Suprapubic skin (tissue), 4 donors: Measurements from ENCODE around the gene KRTAP1-3.

Experiments
- EP300 ChIP-seq: sonication (generic); formaldehyde crosslinking; IDR thresholded peaks from one replicate; pipeline ENCODE4 v1.6.1; 2017; ENCODE audit warnings: antibody characterized with exemption
- POLR2A ChIP-seq, 2 donors: fragments of 450-650 bp; IDR thresholded peaks; one replicate each; pipeline ENCODE4 v1.6.1; 2017; ENCODE audit warnings: antibody characterized with exemption in 2 of 2, mild to moderate bottlenecking in 2 of 2, moderate library complexity in 2 of 2
- POLR2AphosphoS5 ChIP-seq, 3 donors: sonication (generic); formaldehyde crosslinking; IDR thresholded peaks; one replicate each; pipeline ENCODE4 v1.6.1; 2017; ENCODE audit warnings: antibody characterized with exemption in 3 of 3
- TF ChIP-seq, protein P1 (sequence below), 2 donors: fragments of 200-600 bp in 1 of 2; fragments of 450-650 bp in 1 of 2; sonication (generic) in 1 of 2; IDR thresholded peaks; one replicate each; pipeline ENCODE4 v1.5.1; 2016 to 2019; ENCODE audit warnings: antibody characterized with exemption in 2 of 2, mild to moderate bottlenecking in 1 of 2, moderate library complexity in 1 of 2

DNA sequence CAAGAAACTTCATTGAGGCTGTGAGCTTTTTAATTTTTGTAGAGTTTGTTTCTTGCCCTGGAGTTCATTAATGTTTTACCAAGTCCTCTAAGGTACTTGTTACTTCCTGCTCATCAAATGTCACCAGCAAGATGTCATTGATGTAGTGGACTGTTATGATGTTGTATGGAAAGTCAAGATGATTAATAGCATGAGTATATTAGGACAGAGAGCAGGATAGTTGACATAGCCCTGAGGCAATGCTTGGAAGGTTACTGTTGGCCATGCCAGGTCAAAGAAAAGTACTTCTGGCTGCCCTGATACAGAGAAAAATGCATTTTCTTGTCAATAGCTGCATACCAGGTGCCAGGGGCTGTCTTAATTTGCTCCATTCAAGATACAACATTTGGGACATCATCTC is 14.3 kb downstream of the KRTAP1-3 start:
- no peak for TF ChIP-seq POLR2A (IDR thresholded peaks at IDR 0.05)
- TF ChIP-seq POLR2AphosphoS5 (IDR thresholded peaks at IDR 0.05), result no peak
- TF ChIP-seq, protein P1, sequence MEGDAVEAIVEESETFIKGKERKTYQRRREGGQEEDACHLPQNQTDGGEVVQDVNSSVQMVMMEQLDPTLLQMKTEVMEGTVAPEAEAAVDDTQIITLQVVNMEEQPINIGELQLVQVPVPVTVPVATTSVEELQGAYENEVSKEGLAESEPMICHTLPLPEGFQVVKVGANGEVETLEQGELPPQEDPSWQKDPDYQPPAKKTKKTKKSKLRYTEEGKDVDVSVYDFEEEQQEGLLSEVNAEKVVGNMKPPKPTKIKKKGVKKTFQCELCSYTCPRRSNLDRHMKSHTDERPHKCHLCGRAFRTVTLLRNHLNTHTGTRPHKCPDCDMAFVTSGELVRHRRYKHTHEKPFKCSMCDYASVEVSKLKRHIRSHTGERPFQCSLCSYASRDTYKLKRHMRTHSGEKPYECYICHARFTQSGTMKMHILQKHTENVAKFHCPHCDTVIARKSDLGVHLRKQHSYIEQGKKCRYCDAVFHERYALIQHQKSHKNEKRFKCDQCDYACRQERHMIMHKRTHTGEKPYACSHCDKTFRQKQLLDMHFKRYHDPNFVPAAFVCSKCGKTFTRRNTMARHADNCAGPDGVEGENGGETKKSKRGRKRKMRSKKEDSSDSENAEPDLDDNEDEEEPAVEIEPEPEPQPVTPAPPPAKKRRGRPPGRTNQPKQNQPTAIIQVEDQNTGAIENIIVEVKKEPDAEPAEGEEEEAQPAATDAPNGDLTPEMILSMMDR (IDR thresholded peaks at IDR 0.05), result no peak
- no peak for TF ChIP-seq EP300
